Vagina (tissue), 2 donors: ENCODE measurements around the gene VAMP4.

Experiments used
- CTCF ChIP-seq, 3 experiments: fragments of 450-650 bp in 2 of 3; fragments of 200-600 bp in 1 of 3; sonication (generic) in 1 of 3; IDR thresholded peaks; one replicate each; pipeline ENCODE4 v1.5.1; 2017 to 2019; ENCODE audit warnings: antibody characterized with exemption in 3 of 3, mild to moderate bottlenecking in 2 of 3, moderate library complexity in 2 of 3
- POLR2A ChIP-seq, 2 donors: fragments of 450-650 bp; IDR thresholded peaks; one replicate each; pipeline ENCODE4 v1.6.1; 2017; ENCODE audit warnings: antibody characterized with exemption in 2 of 2, mild to moderate bottlenecking in 2 of 2, moderate library complexity in 2 of 2

- TF ChIP-seq CTCF (IDR thresholded peaks at IDR 0.05) (no peak), POLR2A (IDR thresholded peaks at IDR 0.05) (no peak)
Measured at GRCh38 chr1:171740987-171741871, 636 bp downstream of the VAMP4 start.
